ENCODE data around the gene ABCB8.

Gene ABCB8

GRCh38 chr7:151028948-151029501 is 775 bp downstream of the ABCB8 start:
- peak overlapping the region; percentile 87 for H3K4me2 ChIP-seq (ENCODE audit: low read length)
- peak overlapping the region; percentile 88 for H3K9ac ChIP-seq (ENCODE audit: low read depth, low read length)
- H3K4me1 ChIP-seq (ENCODE audit: control insufficient read depth, insufficient read depth, low read length) = peaks cover 7% of the 10 kb centered on the region
- peaks cover 3% of the 10 kb centered on the region for H3K27me3 ChIP-seq (ENCODE audit: control insufficient read depth, insufficient read depth, low read length)
- no peaks in the 10 kb centered on the region for H3K9me3 ChIP-seq (replicated peaks; ENCODE audit: low read length)
- H3K4me3 ChIP-seq (ENCODE audit: low read length) = peak overlapping the region; percentile 82
- peaks cover 11% of the 10 kb centered on the region for H3K36me3 ChIP-seq (ENCODE audit: insufficient read depth, low read length)

DNA sequence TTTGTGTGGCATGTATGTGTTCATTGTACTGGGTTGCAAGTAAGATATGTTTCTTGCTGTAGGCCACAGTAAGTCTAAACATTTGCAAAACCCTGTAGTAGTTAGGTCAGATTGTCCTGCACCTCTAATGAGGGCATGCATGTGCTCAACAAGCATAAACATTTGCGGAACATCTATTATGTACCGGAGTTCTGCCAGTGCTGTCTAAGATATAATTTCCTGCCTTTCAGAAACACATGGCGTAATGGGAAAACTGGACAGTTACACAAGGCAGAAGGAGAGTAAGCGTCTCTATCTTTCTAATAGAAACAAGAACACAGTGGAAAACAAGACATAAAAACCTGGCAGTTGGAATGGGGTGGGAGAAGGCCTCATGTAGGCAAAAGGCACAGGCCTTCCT is 2.8 kb downstream of the ABCB8 start:
- H3K9me3 ChIP-seq (replicated peaks; ENCODE audit: low read length) = no peaks in the 10 kb centered on the region
- no peaks in the 10 kb centered on the region for H3K27me3 ChIP-seq (ENCODE audit: control insufficient read depth, insufficient read depth, low read length)
- H3K9ac ChIP-seq (ENCODE audit: low read depth, low read length) = no peak overlapping the region
- no peak overlapping the region for H3K4me3 ChIP-seq (ENCODE audit: low read length)
- no peak overlapping the region for H3K4me2 ChIP-seq (ENCODE audit: low read length)
- peaks cover 7% of the 10 kb centered on the region for H3K4me1 ChIP-seq (ENCODE audit: control insufficient read depth, insufficient read depth, low read length)
- peaks cover 30% of the 10 kb centered on the region for H3K36me3 ChIP-seq (ENCODE audit: insufficient read depth, low read length)

- no peak overlapping the region for H3K4me3 ChIP-seq (ENCODE audit: low read length)
- H3K36me3 ChIP-seq (ENCODE audit: insufficient read depth, low read length) = peaks cover 43% of the 10 kb centered on the region
- no peaks in the 10 kb centered on the region for H3K27me3 ChIP-seq (ENCODE audit: control insufficient read depth, insufficient read depth, low read length)
- H3K9me3 ChIP-seq (replicated peaks; ENCODE audit: low read length) = no peaks in the 10 kb centered on the region
- H3K9ac ChIP-seq (ENCODE audit: low read depth, low read length) = no peak overlapping the region
- peaks cover 4% of the 10 kb centered on the region for H3K4me1 ChIP-seq (ENCODE audit: control insufficient read depth, insufficient read depth, low read length)
- no peak overlapping the region for H3K4me2 ChIP-seq (ENCODE audit: low read length)
Observed at GRCh38 chr7:151032936-151033863, 5.0 kb downstream of the ABCB8 start.

DNA sequence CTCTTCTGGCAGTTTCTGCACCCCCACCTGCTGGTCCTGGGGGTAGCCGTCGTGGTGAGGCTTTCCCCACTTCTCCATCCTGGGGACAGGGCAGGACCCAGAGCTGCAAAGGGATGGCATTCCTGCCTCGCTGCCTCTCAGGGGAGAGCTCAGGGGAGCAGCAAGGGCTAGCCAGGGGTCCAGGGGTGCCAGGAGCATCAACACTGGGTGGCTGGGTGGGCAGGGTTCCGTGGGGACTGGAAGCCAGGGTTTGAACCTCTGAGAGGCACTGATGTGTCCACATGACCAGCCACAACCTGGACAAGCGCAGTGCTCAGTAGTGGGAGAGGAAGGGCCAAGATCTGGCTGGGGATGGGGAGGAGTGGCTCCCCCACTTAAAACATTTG is 5.6 kb downstream of the ABCB8 start:
- Histone ChIP-seq H3K9me3 (replicated peaks; ENCODE audit: low read length) (no peaks in the 10 kb centered on the region), H3K4me1 (ENCODE audit: control insufficient read depth, insufficient read depth, low read length) (peaks cover 11% of the 10 kb centered on the region), H3K36me3 (ENCODE audit: insufficient read depth, low read length) (peaks cover 43% of the 10 kb centered on the region), H3K27me3 (ENCODE audit: control insufficient read depth, insufficient read depth, low read length) (no peaks in the 10 kb centered on the region), H3K9ac (ENCODE audit: low read depth, low read length) (no peak overlapping the region), H3K4me3 (ENCODE audit: low read length) (no peak overlapping the region), H3K4me2 (ENCODE audit: low read length) (no peak overlapping the region)

DNA sequence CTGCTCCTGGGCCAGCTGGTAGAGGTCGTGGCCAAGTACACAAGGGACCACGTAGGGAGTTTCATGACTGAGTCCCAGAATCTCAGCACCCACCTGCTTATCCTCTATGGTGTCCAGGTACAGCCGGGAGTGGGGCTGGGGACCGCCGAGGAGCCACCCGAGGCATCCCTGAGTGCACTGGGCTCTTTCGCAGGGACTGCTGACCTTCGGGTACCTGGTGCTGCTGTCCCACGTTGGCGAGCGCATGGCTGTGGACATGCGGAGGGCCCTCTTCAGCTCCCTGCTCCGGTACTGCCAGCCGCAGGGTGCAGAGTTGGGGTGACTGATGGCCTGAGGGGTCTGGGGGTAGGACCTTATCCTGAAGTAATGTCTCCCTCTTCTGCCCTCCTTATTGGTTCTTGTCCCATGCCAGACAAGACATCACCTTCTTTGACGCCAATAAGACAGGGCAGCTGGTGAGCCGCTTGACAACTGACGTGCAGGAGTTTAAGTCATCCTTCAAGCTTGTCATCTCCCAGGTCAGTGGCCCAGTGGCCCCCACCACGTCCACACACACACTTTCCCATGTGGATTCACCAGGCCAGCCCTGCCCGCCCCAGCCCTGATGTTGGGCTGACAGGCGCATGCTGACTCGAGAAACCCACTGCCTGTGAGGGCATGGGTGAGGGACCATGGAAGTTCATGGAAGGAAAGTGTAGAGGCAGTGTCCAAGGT is 6.2 kb downstream of the ABCB8 start:
- H3K9me3 ChIP-seq (replicated peaks; ENCODE audit: low read length) = no peaks in the 10 kb centered on the region
- no peaks in the 10 kb centered on the region for H3K27me3 ChIP-seq (ENCODE audit: control insufficient read depth, insufficient read depth, low read length)
- peaks cover 43% of the 10 kb centered on the region for H3K36me3 ChIP-seq (ENCODE audit: insufficient read depth, low read length)
- peaks cover 17% of the 10 kb centered on the region for H3K4me1 ChIP-seq (ENCODE audit: control insufficient read depth, insufficient read depth, low read length)
- H3K4me2 ChIP-seq (ENCODE audit: low read length) = no peak overlapping the region
- H3K9ac ChIP-seq (ENCODE audit: low read depth, low read length) = no peak overlapping the region
- no peak overlapping the region for H3K4me3 ChIP-seq (ENCODE audit: low read length)

GRCh38 chr7:151035026-151035717 is 6.9 kb downstream of the ABCB8 start:
- H3K4me3 ChIP-seq (ENCODE audit: low read length) = no peak overlapping the region
- no peak overlapping the region for H3K9ac ChIP-seq (ENCODE audit: low read depth, low read length)
- no peaks in the 10 kb centered on the region for H3K9me3 ChIP-seq (replicated peaks; ENCODE audit: low read length)
- H3K27me3 ChIP-seq (ENCODE audit: control insufficient read depth, insufficient read depth, low read length) = no peaks in the 10 kb centered on the region
- peaks cover 24% of the 10 kb centered on the region for H3K4me1 ChIP-seq (ENCODE audit: control insufficient read depth, insufficient read depth, low read length)
- H3K36me3 ChIP-seq (ENCODE audit: insufficient read depth, low read length) = peaks cover 43% of the 10 kb centered on the region
- no peak overlapping the region for H3K4me2 ChIP-seq (ENCODE audit: low read length)

DNA sequence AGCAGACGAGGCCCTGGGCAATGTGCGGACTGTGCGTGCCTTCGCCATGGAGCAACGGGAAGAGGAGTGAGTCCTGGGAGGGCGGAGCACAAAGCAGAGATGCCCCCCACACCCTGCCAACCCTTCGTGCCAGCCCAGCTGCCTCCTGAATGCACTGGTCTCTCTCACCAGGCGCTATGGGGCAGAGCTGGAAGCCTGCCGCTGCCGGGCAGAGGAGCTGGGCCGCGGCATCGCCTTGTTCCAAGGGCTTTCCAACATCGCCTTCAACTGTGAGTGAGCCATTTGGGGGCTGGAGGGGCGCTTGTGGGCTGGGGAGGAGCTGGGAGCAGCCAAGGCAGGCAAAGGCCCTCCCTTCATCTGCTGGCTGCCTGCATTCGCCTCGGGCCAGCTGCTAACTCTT is 7.7 kb downstream of the ABCB8 start:
- Histone ChIP-seq H3K9ac (ENCODE audit: low read depth, low read length) (no peak overlapping the region), H3K36me3 (ENCODE audit: insufficient read depth, low read length) (peaks cover 43% of the 10 kb centered on the region), H3K4me2 (ENCODE audit: low read length) (no peak overlapping the region), H3K4me3 (ENCODE audit: low read length) (no peak overlapping the region), H3K27me3 (ENCODE audit: control insufficient read depth, insufficient read depth, low read length) (no peaks in the 10 kb centered on the region), H3K9me3 (replicated peaks; ENCODE audit: low read length) (no peaks in the 10 kb centered on the region), H3K4me1 (ENCODE audit: control insufficient read depth, insufficient read depth, low read length) (peaks cover 24% of the 10 kb centered on the region)

- H3K36me3 ChIP-seq (ENCODE audit: insufficient read depth, low read length) = peaks cover 44% of the 10 kb centered on the region
- H3K4me2 ChIP-seq (ENCODE audit: low read length) = peak overlapping the region; percentile 62
- no peaks in the 10 kb centered on the region for H3K9me3 ChIP-seq (replicated peaks; ENCODE audit: low read length)
- H3K4me1 ChIP-seq (ENCODE audit: control insufficient read depth, insufficient read depth, low read length) = peaks cover 24% of the 10 kb centered on the region
- H3K4me3 ChIP-seq (ENCODE audit: low read length) = no peak overlapping the region
- H3K27me3 ChIP-seq (ENCODE audit: control insufficient read depth, insufficient read depth, low read length) = no peaks in the 10 kb centered on the region
- peak overlapping the region; percentile 58 for H3K9ac ChIP-seq (ENCODE audit: low read depth, low read length)
Observed at GRCh38 chr7:151038951-151039849, 10.9 kb downstream of the ABCB8 start.

- no peaks in the 10 kb centered on the region for H3K27me3 ChIP-seq (ENCODE audit: control insufficient read depth, insufficient read depth, low read length)
- H3K4me1 ChIP-seq (ENCODE audit: control insufficient read depth, insufficient read depth, low read length) = peaks cover 24% of the 10 kb centered on the region
- H3K9ac ChIP-seq (ENCODE audit: low read depth, low read length) = no peak overlapping the region
- H3K9me3 ChIP-seq (replicated peaks; ENCODE audit: low read length) = no peaks in the 10 kb centered on the region
- no peak overlapping the region for H3K4me3 ChIP-seq (ENCODE audit: low read length)
- peaks cover 36% of the 10 kb centered on the region for H3K36me3 ChIP-seq (ENCODE audit: insufficient read depth, low read length)
- H3K4me2 ChIP-seq (ENCODE audit: low read length) = peak overlapping the region; percentile 62
Observed at GRCh38 chr7:151039850-151040548, 11.7 kb downstream of the ABCB8 start.

GRCh38 chr7:151040616-151041375 is 12.5 kb downstream of the ABCB8 start:
- no peak overlapping the region for H3K4me3 ChIP-seq (ENCODE audit: low read length)
- no peak overlapping the region for H3K4me2 ChIP-seq (ENCODE audit: low read length)
- peaks cover 24% of the 10 kb centered on the region for H3K4me1 ChIP-seq (ENCODE audit: control insufficient read depth, insufficient read depth, low read length)
- no peak overlapping the region for H3K9ac ChIP-seq (ENCODE audit: low read depth, low read length)
- no peaks in the 10 kb centered on the region for H3K9me3 ChIP-seq (replicated peaks; ENCODE audit: low read length)
- H3K36me3 ChIP-seq (ENCODE audit: insufficient read depth, low read length) = peaks cover 28% of the 10 kb centered on the region
- no peaks in the 10 kb centered on the region for H3K27me3 ChIP-seq (ENCODE audit: control insufficient read depth, insufficient read depth, low read length)

Measured in skeletal muscle satellite cell (primary cell).